Posterior cingulate gyrus (tissue), 11 donors: Measurements from ENCODE around the gene ANKRD49.

ENCODE experiments used
- DNase-seq, 10 donors: peaks; one replicate each; pipeline versions ENCODE4 v3.0.0 to v3.0.0-alpha.2; 2020 to 2021; ENCODE audit warnings: mixed read lengths in 3 of 10
- intact Hi-C: fragments of 100-400 bp; cut with DNase I; formaldehyde crosslinking; loops from one replicate; pipeline ENCODE4 v1.15.1; 2023

The ANKRD49 gene

GRCh38 chr11:94493281-94494125 is at the start of gene ANKRD49, which contains the start of gene MRE11:
TSS of gene ANKRD49 (plus strand) at chr11:94493984. CDS start at chr11:94496694, 2,710 bp downstream.
TSS of gene MRE11 (minus strand) at chr11:94493844. CDS start at chr11:94492801, 1,043 bp downstream.
- peak; percentile 93 to 99 (median 97) for DNase-seq
- intact Hi-C loops, result no loop called here

GRCh38 chr11:94445641-94446040 is 48.1 kb upstream of the ANKRD49 start:
- DNase-seq, result no peak
- intact Hi-C loops, result no loop called here

- intact Hi-C loops, result no loop called here
- DNase-seq, result no peak
Measured at GRCh38 chr11:94447149-94447548, 46.6 kb upstream of the ANKRD49 start.

GRCh38 chr11:94449029-94449428 is 44.8 kb upstream of the ANKRD49 start:
- intact Hi-C loops, result no loop called here
- DNase-seq, result no peak

GRCh38 chr11:94449437-94449836 is 44.3 kb upstream of the ANKRD49 start:
- intact Hi-C loops, result no loop called here
- DNase-seq, result no peak

- no peak for DNase-seq
- intact Hi-C loops, result no loop called here
Measured at GRCh38 chr11:94450048-94450447, 43.7 kb upstream of the ANKRD49 start.

- DNase-seq, result no peak
- intact Hi-C loops, result no loop called here
Measured at GRCh38 chr11:94452988-94453387, 40.8 kb upstream of the ANKRD49 start.

GRCh38 chr11:94454301-94454700 is 39.5 kb upstream of the ANKRD49 start:
- intact Hi-C loops, result no loop called here
- no peak for DNase-seq

- intact Hi-C loops, result no loop called here
- no peak for DNase-seq
Measured at GRCh38 chr11:94455861-94456260, 37.9 kb upstream of the ANKRD49 start.

- intact Hi-C loops, result no loop called here
Measured at GRCh38 chr11:94457118-94458029, 36.4 kb upstream of the ANKRD49 start.

GRCh38 chr11:94459576-94459975 is 34.2 kb upstream of the ANKRD49 start:
- no peak for DNase-seq
- intact Hi-C loops, result no loop called here

More at GRCh38 chr11:94457118-94458029, 36.4 kb upstream of the ANKRD49 start:
- no peak for DNase-seq

GRCh38 chr11:94469416-94469815 is 24.4 kb upstream of the ANKRD49 start:
- DNase-seq, result no peak
- intact Hi-C loops, result no loop called here

- no peak for DNase-seq
- intact Hi-C loops, result no loop called here
Measured at GRCh38 chr11:94472916-94473799, 20.6 kb upstream of the ANKRD49 start.

- DNase-seq, result no peak
- intact Hi-C loops, result no loop called here
Measured at GRCh38 chr11:94477624-94478023, 16.2 kb upstream of the ANKRD49 start.

- intact Hi-C loops, result no loop called here
- no peak for DNase-seq
Measured at GRCh38 chr11:94481342-94481741, 12.4 kb upstream of the ANKRD49 start.

GRCh38 chr11:94486068-94486467 is 7.7 kb upstream of the ANKRD49 start:
- intact Hi-C loops, result loop anchor here (5.0 kb wide), 1 partner anchor 314 kb away; no protein-coding TSS in a partner anchor

GRCh38 chr11:94494126-94494680 is 419 bp downstream of the ANKRD49 start:
- no peak for DNase-seq
- intact Hi-C loops, result no loop called here

More at GRCh38 chr11:94486068-94486467, 7.7 kb upstream of the ANKRD49 start:
- no peak for DNase-seq

GRCh38 chr11:94500181-94500580 is 6.4 kb downstream of the ANKRD49 start:
- intact Hi-C loops, result loop anchor here (10.0 kb wide), 1 partner anchor 755 kb away; the partner anchor contains the start of genes C11orf54 and TAF1D
- no peak for DNase-seq

- DNase-seq, result no peak
- intact Hi-C loops, result loop anchor here (10.0 kb wide), 1 partner anchor 757 kb away; the partner anchor contains the start of genes C11orf54 and TAF1D
Measured at GRCh38 chr11:94501522-94501921, 7.7 kb downstream of the ANKRD49 start.
